ENCODE measurements around the gene ZNF302. TPM values are rescaled to one million over a fixed set of nuclear protein-coding genes. Genes with fewer than 3 reads are reported as not detected.

The ZNF302 gene
- total RNA-seq, 1 experiment from 2014 or later = 19.5 TPM

DNA sequence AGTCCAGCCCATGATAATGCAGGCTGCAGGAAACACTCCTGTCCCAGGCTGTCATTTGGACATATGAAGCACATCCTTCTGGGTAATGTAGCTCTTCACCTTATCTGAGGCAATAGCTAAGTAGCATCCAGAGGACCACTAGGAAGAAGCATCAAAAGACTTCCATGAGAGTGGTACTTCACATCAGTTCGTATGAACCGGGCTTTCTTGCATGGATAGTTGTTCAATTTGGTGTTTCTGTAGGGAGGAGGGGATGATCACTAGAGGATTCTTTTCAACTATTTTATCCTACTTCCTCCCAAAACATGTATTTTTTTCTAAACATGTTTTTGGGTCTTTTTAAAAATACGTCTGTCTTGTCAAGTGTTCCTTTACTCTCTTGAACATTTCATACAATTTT, 12.9 kb downstream of the ZNF302 start:
- intact Hi-C loops (cut with micrococcal nuclease; ENCODE audit: unreplicated experiment) = no loop called here
- BruUV-seq (replicated peaks) = no TSS peak

DNA sequence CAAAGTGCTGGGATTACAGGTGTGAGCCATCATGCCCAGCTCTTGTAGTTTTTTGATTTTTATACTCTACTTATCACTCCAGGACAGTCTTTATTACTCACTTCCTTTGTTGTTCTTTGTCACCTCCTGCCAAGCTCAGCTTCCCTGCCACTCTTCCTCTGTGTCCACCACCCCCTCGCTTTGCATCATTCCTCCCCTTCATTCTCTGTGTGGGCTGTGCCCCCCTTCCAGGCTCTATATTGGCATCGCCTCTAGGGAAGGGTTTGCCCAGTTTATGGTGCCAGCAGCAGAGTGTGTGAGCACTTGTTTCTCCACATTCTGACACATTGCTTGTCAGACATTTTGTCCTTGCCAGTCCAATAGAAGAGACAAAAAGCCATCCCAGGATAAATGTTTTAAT, 15.1 kb downstream of the ZNF302 start:
- no peak overlapping the region for H3K4me2 ChIP-seq
- intact Hi-C loops (cut with micrococcal nuclease; ENCODE audit: unreplicated experiment) = no loop called here
- no peak overlapping the region for H3K4me3 ChIP-seq
- H3K4me1 ChIP-seq (replicated peaks; ENCODE audit: insufficient read depth) = no peaks in the 10 kb centered on the region
- H3F3A ChIP-seq (ENCODE audit: insufficient read depth, low read depth) = no peaks in the 10 kb centered on the region
- peaks cover 6% of the 10 kb centered on the region; the same call in 1 of the 2 replicates for H3K9me3 ChIP-seq (ENCODE audit: insufficient read depth, low read depth)
- peaks cover 7% of the 10 kb centered on the region; the same call in 1 of the 2 replicates for H3K27me3 ChIP-seq (ENCODE audit: insufficient read depth, low read depth)
- ChIA-PET POLR2A (ENCODE audit: unreplicated experiment) (no interaction called here), CTCF (no interaction called here)
- H3K27ac ChIP-seq = no peak overlapping the region
- H4K20me1 ChIP-seq (ENCODE audit: insufficient read depth) = no peaks in the 10 kb centered on the region
- no peaks in the 10 kb centered on the region for H3K79me2 ChIP-seq (ENCODE audit: low read depth)
- DNase-seq = no peak
- no TSS peak for BruUV-seq (replicated peaks)
- TF ChIP-seq, protein P1, sequence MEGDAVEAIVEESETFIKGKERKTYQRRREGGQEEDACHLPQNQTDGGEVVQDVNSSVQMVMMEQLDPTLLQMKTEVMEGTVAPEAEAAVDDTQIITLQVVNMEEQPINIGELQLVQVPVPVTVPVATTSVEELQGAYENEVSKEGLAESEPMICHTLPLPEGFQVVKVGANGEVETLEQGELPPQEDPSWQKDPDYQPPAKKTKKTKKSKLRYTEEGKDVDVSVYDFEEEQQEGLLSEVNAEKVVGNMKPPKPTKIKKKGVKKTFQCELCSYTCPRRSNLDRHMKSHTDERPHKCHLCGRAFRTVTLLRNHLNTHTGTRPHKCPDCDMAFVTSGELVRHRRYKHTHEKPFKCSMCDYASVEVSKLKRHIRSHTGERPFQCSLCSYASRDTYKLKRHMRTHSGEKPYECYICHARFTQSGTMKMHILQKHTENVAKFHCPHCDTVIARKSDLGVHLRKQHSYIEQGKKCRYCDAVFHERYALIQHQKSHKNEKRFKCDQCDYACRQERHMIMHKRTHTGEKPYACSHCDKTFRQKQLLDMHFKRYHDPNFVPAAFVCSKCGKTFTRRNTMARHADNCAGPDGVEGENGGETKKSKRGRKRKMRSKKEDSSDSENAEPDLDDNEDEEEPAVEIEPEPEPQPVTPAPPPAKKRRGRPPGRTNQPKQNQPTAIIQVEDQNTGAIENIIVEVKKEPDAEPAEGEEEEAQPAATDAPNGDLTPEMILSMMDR (conservative IDR thresholded peaks at IDR 0.05) = no peak
- no peak for TF ChIP-seq EZH2 (IDR thresholded peaks at IDR 0.05; ENCODE audit: low read depth)
- H3K36me3 ChIP-seq (ENCODE audit: low read depth) = no peaks in the 10 kb centered on the region
- H2AFZ ChIP-seq = no peak overlapping the region
- H3K9me2 ChIP-seq (ENCODE audit: insufficient read depth) = no peaks in the 10 kb centered on the region

More for the DNA sequence above, 12.9 kb downstream of the ZNF302 start:
- no peaks in the 10 kb centered on the region for H3K36me3 ChIP-seq (ENCODE audit: low read depth)
- POLR2A ChIA-PET (ENCODE audit: unreplicated experiment) = no interaction called here
- H3K9me2 ChIP-seq (ENCODE audit: insufficient read depth) = no peaks in the 10 kb centered on the region
- H3K4me1 ChIP-seq (replicated peaks; ENCODE audit: insufficient read depth) = no peaks in the 10 kb centered on the region
- DNase-seq = no peak
- H3K4me3 ChIP-seq = no peak overlapping the region
- TF ChIP-seq EZH2 (IDR thresholded peaks at IDR 0.05; ENCODE audit: low read depth) = no peak
- TF ChIP-seq, protein P1 (conservative IDR thresholded peaks at IDR 0.05) = no peak
- H3K27me3 ChIP-seq (ENCODE audit: insufficient read depth, low read depth) = peaks cover 7% of the 10 kb centered on the region; the same call in 1 of the 2 replicates
- H3K4me2 ChIP-seq = no peak overlapping the region
- CTCF ChIA-PET = interaction anchor here (0.6 kb wide), 1 partner anchor 29 kb away, joined by 3 read pairs; no protein-coding TSS in a partner anchor
- peaks cover 26% of the 10 kb centered on the region for H3K9me3 ChIP-seq (ENCODE audit: insufficient read depth, low read depth)
- H4K20me1 ChIP-seq (ENCODE audit: insufficient read depth) = no peaks in the 10 kb centered on the region
- H3F3A ChIP-seq (ENCODE audit: insufficient read depth, low read depth) = peaks cover 3% of the 10 kb centered on the region; the same call in 1 of the 2 replicates
- H3K27ac ChIP-seq = no peak overlapping the region
- no peak overlapping the region for H2AFZ ChIP-seq
- H3K79me2 ChIP-seq (ENCODE audit: low read depth) = no peaks in the 10 kb centered on the region

DNA sequence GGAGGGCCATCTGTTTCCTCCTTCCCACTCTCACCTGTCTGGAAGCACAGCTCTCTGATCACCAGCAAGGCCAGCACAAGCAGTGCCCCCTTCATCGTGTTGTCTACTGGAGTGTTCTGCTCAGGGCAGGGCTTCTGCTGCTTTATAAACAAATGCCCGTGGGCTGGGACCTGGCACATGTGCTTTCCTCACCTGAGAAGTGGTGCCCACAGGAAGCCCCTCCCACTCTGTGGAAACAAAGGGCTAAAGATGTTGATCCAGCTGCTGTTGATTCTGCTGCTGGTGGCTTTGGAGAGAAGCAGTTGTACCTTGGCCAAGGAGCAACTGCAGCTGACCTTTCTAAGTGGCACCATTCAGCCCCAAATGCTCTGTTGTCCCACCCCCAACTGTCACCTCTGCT, 30.2 kb downstream of the ZNF302 start:
- intact Hi-C loops (cut with micrococcal nuclease; ENCODE audit: unreplicated experiment) = no loop called here
- ChIA-PET CTCF (no interaction called here), POLR2A (ENCODE audit: unreplicated experiment) (no interaction called here)
- Histone ChIP-seq H3K27me3 (ENCODE audit: insufficient read depth, low read depth) (peaks cover 14% of the 10 kb centered on the region; the same call in 1 of the 2 replicates), H2AFZ (no peak overlapping the region), H3F3A (ENCODE audit: insufficient read depth, low read depth) (no peaks in the 10 kb centered on the region), H4K20me1 (ENCODE audit: insufficient read depth) (no peaks in the 10 kb centered on the region), H3K79me2 (ENCODE audit: low read depth) (no peaks in the 10 kb centered on the region), H3K4me3 (no peak overlapping the region), H3K36me3 (ENCODE audit: low read depth) (no peaks in the 10 kb centered on the region), H3K4me2 (no peak overlapping the region), H3K9me3 (ENCODE audit: insufficient read depth, low read depth) (no peaks in the 10 kb centered on the region), H3K9me2 (ENCODE audit: insufficient read depth) (no peaks in the 10 kb centered on the region), H3K4me1 (replicated peaks; ENCODE audit: insufficient read depth) (no peaks in the 10 kb centered on the region), H3K27ac (no peak overlapping the region)
- BruUV-seq (replicated peaks) = no TSS peak
- DNase-seq = no peak
- TF ChIP-seq EZH2 (IDR thresholded peaks at IDR 0.05; ENCODE audit: low read depth) = no peak
- TF ChIP-seq, protein P1 (conservative IDR thresholded peaks at IDR 0.05) = no peak
